ENCODE measurements around the gene SLC47A2. TPM values are rescaled to one million over a fixed set of nuclear protein-coding genes. Genes with fewer than 3 reads are reported as not detected.

SLC47A2 gene
- polyA plus RNA-seq, 1 donor (not counting 4 experiments of a cell fraction or from before 2014, with no cell fraction given): 0.88 TPM

GRCh38 chr17:19712436-19713004 lies 3.9 kb downstream of the SLC47A2 start:
- H3K9me1 ChIP-seq (ENCODE audit: control insufficient read depth, extremely low read depth, insufficient read depth, low read length): no peaks in the 10 kb centered on the region
- peaks cover 7% of the 10 kb centered on the region for H3K4me1 ChIP-seq (ENCODE audit: control insufficient read depth, extremely low read depth, insufficient read depth, low read length)
- no peaks in the 10 kb centered on the region for H4K20me1 ChIP-seq (ENCODE audit: control insufficient read depth, extremely low read depth, insufficient read depth, low read length)
- DNase-seq (ENCODE audit: low read depth, low spot score): no peak
- no peaks in the 10 kb centered on the region for H3K27me3 ChIP-seq (ENCODE audit: control insufficient read depth, extremely low read depth, insufficient read depth, low read length)
- H3K4me2 ChIP-seq (ENCODE audit: control insufficient read depth, extremely low read depth, insufficient read depth, low read depth, low read length): no peak overlapping the region
- H3K27ac ChIP-seq (ENCODE audit: control insufficient read depth, insufficient read depth, low read length): no peak overlapping the region
- no peaks in the 10 kb centered on the region for H3K9me3 ChIP-seq (ENCODE audit: control insufficient read depth, low read depth, low read length)
- no peak for FAIRE-seq
- H3K9ac ChIP-seq (ENCODE audit: control insufficient read depth, extremely low read depth, insufficient read depth, low read length): no peak overlapping the region
- dilution Hi-C loops (cut with MboI; ENCODE audit: extremely low pct_ligation_motif_present, low sequenced_read_pairs): no loop called here
- H3K36me3 ChIP-seq (ENCODE audit: control insufficient read depth in 2 of 2, extremely low read depth in 1 of 2, insufficient read depth in 2 of 2, low read length in 2 of 2): no peaks in the 10 kb centered on the region
- no peak overlapping the region for H2AFZ ChIP-seq (ENCODE audit: control insufficient read depth, low read length)
- TF ChIP-seq EZH2 (IDR thresholded peaks at IDR 0.05; ENCODE audit: low read length): no peak
- no peak for TF ChIP-seq CTCF (optimal IDR thresholded peaks at IDR 0.05 in 1 of 3, IDR thresholded peaks at IDR 0.05 in 1 of 3, conservative IDR thresholded peaks at IDR 0.05 in 1 of 3; ENCODE audit: extremely low read depth in 1 of 3, insufficient read depth in 2 of 3, low read length in 3 of 3)
- H3K4me3 ChIP-seq (ENCODE audit: control insufficient read depth in 2 of 3, extremely low read depth in 1 of 3, insufficient read depth in 2 of 3, low read depth in 1 of 3, low read length in 3 of 3): no peak overlapping the region
- no peaks in the 10 kb centered on the region for H3K79me2 ChIP-seq (ENCODE audit: control insufficient read depth, insufficient read depth, low read length)

- no peak overlapping the region for H3K9ac ChIP-seq (ENCODE audit: control insufficient read depth, extremely low read depth, insufficient read depth, low read length)
- no peak for FAIRE-seq
- H2AFZ ChIP-seq (ENCODE audit: control insufficient read depth, low read length): no peak overlapping the region
- H3K79me2 ChIP-seq (ENCODE audit: control insufficient read depth, insufficient read depth, low read length): no peaks in the 10 kb centered on the region
- H3K9me3 ChIP-seq (ENCODE audit: control insufficient read depth, low read depth, low read length): no peaks in the 10 kb centered on the region
- DNase-seq (ENCODE audit: low read depth, low spot score): no peak
- H3K9me1 ChIP-seq (ENCODE audit: control insufficient read depth, extremely low read depth, insufficient read depth, low read length): no peaks in the 10 kb centered on the region
- H3K4me3 ChIP-seq (ENCODE audit: control insufficient read depth in 2 of 3, extremely low read depth in 1 of 3, insufficient read depth in 2 of 3, low read depth in 1 of 3, low read length in 3 of 3): no peak overlapping the region
- H3K36me3 ChIP-seq (ENCODE audit: control insufficient read depth in 2 of 2, extremely low read depth in 1 of 2, insufficient read depth in 2 of 2, low read length in 2 of 2): no peaks in the 10 kb centered on the region
- dilution Hi-C loops (cut with MboI; ENCODE audit: extremely low pct_ligation_motif_present, low sequenced_read_pairs): no loop called here
- no peaks in the 10 kb centered on the region for H4K20me1 ChIP-seq (ENCODE audit: control insufficient read depth, extremely low read depth, insufficient read depth, low read length)
- H3K27ac ChIP-seq (ENCODE audit: control insufficient read depth, insufficient read depth, low read length): no peak overlapping the region
- peaks cover 14% of the 10 kb centered on the region for H3K4me1 ChIP-seq (ENCODE audit: control insufficient read depth, extremely low read depth, insufficient read depth, low read length)
- H3K4me2 ChIP-seq (ENCODE audit: control insufficient read depth, extremely low read depth, insufficient read depth, low read depth, low read length): no peak overlapping the region
- TF ChIP-seq EZH2 (IDR thresholded peaks at IDR 0.05; ENCODE audit: low read length) (no peak), CTCF (optimal IDR thresholded peaks at IDR 0.05 in 1 of 3, IDR thresholded peaks at IDR 0.05 in 1 of 3, conservative IDR thresholded peaks at IDR 0.05 in 1 of 3; ENCODE audit: extremely low read depth in 1 of 3, insufficient read depth in 2 of 3, low read length in 3 of 3) (no peak)
- H3K27me3 ChIP-seq (ENCODE audit: control insufficient read depth, extremely low read depth, insufficient read depth, low read length): no peaks in the 10 kb centered on the region
These were observed 6.5 kb downstream of the SLC47A2 start for GRCh38 chr17:19709841-19710240.
